GM18526 (cell line): Measurements from ENCODE around the gene PCDHA6.

Experiments used
- POLR2A ChIP-seq: IDR thresholded peaks from 3 replicates; pipeline ENCODE4 v1.6.1; 2011; ENCODE audit not compliant: insufficient read length; ENCODE audit errors: extremely low read depth

Gene PCDHA6

DNA sequence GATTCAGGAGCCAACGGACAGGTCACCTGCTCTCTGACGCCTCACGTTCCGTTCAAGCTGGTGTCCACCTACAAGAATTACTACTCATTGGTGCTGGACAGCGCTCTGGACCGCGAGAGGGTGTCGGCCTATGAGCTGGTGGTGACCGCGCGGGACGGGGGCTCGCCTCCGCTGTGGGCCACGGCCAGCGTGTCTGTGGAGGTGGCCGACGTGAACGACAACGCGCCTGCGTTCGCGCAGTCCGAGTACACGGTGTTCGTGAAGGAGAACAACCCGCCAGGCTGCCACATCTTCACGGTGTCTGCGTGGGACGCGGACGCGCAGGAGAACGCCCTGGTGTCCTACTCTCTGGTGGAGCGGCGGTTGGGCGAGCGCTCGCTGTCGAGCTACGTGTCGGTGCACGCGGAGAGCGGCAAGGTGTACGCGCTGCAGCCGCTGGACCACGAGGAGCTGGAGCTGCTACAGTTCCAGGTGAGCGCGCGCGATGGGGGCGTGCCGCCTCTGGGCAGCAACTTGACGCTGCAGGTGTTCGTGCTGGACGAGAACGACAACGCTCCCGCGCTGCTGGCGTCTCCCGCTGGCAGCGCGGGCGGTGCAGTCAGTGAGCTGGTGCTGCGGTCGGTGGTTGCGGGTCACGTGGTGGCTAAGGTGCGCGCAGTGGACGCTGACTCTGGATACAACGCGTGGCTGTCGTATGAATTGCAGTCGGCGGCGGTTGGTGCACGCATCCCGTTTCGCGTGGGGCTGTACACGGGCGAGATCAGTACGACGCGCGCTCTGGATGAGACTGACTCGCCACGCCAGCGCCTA is 29.6 kb downstream of the PCDHA6 start:
- no peak for TF ChIP-seq POLR2A

DNA sequence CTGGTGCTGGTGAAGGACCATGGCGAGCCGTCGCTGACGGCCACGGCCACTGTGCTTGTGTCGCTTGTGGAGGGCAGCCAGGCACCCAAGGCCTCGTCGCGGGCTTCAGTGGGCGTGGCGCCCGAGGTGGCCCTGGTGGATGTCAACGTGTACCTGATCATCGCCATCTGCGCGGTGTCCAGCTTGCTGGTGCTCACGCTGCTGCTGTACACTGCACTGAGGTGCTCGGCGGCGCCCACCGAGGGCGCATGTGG is 30.2 kb downstream of the PCDHA6 start:
- TF ChIP-seq POLR2A = no peak

DNA sequence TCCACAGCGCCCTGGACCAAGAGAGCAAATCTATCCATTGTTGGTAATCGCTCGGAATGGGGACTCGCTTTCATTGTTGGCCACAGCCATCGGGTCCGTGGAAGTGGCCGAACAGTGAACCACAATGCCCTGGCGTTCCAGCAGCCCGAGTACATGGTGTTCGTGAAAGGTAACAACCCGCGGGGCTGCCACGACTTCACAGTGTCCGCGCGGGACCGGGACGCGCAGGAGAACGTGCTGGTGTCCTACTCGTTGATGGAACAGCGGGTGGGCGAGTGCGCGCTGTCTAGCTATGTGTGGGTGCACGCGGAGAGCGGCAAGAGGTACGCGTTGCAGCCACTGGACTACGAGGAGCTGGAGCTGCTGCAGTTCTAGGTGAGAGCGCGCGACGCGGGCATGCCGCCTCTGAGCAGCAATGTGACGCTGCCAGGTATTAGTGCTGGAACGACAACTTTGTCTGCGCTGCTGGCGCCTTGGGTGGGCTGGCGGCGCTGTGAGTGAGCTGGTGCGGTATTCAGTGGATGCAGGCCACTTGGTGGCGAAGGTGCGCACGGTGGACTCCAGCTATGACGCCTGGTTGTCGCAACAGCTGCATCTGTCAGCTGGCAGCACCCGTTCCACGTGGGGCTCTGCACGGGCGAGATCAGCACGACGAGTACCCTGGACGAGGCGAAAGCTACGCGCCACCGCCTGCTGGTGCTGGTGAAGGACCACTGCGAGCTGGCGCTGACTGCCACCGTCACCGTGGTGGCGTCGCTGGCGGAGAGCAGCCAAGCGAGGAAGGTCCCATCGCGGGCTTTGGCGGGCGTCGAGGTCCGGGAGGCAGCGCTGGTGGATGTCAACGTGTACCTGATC is 34.9 kb downstream of the PCDHA6 start:
- TF ChIP-seq POLR2A = no peak

GRCh38 chr5:140868721-140869554 is 41.2 kb downstream of the PCDHA6 start, which contains the start of gene PCDHA11:
TSS of gene PCDHA11 (plus strand) at chr5:140868957. CDS start at chr5:140869104, 147 bp downstream.
- TF ChIP-seq POLR2A = no peak

GRCh38 chr5:140869555-140869886 is 41.8 kb downstream of the PCDHA6 start:
- TF ChIP-seq POLR2A = no peak

DNA sequence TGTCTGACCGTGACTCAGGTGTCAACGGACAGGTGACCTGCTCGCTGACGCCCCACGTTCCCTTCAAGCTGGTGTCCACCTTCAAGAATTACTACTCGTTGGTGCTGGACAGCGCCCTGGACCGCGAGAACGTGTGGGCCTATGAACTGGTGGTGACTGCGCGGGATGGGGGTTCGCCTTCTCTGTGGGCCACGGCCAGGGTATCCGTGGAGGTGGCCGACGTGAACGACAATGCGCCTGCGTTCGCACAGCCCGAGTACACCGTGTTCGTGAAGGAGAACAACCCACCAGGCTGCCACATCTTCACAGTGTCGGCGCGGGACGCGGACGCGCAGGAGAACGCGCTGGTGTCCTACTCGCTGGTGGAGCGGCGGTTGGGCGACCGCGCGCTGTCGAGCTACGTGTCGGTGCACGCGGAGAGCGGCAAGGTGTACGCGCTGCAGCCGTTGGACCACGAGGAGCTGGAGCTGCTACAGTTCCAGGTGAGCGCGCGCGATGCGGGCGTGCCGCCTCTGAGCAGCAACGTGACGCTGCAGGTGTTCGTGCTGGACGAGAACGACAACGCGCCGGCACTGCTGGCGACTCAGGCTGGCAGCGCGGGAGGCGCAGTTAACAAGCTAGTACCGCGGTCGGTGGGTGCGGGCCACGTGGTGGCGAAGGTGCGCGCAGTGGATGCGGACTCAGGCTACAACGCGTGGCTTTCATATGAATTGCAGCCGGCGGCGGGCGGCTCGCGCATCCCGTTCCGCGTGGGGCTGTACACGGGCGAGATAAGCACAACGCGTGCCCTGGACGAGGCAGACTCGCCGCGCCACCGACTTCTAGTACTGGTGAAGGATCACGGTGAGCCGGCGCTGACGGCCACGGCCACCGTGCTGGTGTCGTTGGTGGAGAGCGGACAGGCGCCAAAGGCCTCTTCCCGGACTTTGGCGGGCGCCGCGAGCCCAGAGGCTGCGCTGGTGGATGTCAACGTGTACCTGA is 42.8 kb downstream of the PCDHA6 start:
- no peak for TF ChIP-seq POLR2A

GRCh38 chr5:140875085-140876065 is 47.6 kb downstream of the PCDHA6 start, which contains the start of gene PCDHA12:
TSS of gene PCDHA12 (plus strand) at chr5:140875308. CDS start at chr5:140875473, 165 bp downstream.
- TF ChIP-seq POLR2A = no peak

GRCh38 chr5:140877262-140877581 is 49.5 kb downstream of the PCDHA6 start:
- TF ChIP-seq POLR2A = no peak
